Breast epithelium (tissue), 3 donors: ENCODE measurements around the gene FRRS1.

Experiments
- CTCF ChIP-seq, 3 donors: fragments of 450-650 bp; IDR thresholded peaks; one replicate each; pipeline ENCODE4 v1.5.1; 2016 to 2017; ENCODE audit warnings: antibody characterized with exemption in 3 of 3, mild to moderate bottlenecking in 3 of 3, moderate library complexity in 3 of 3
- POLR2AphosphoS5 ChIP-seq, 3 donors: sonication (generic); formaldehyde crosslinking; IDR thresholded peaks; one replicate each; pipeline ENCODE4 v1.6.1; 2017; ENCODE audit warnings: antibody characterized with exemption in 3 of 3

GRCh38 chr1:99768524-99769245 is 2.2 kb upstream of the FRRS1 start:
- TF ChIP-seq CTCF (IDR thresholded peaks at IDR 0.05) (no peak), POLR2AphosphoS5 (IDR thresholded peaks at IDR 0.05) (no peak)
